ENCODE measurements around the gene LIPC. TPM values are rescaled to one million over a fixed set of nuclear protein-coding genes. Genes with fewer than 3 reads are reported as not detected.

The LIPC gene
- total and polyA plus RNA-seq, 9 of the 15 experiments (the other 6 are each of a cell fraction or from before 2014, with no cell fraction given) = 0.07 to 0.41 (median 0.11) TPM; not detected in 2

GRCh38 chr15:58430224-58430787 is 1.5 kb upstream of the LIPC start (continued):
- TF ChIP-seq ZNF318 (IDR thresholded peaks at IDR 0.05; ENCODE audit: borderline replicate concordance in 1 of 2, low read depth in 1 of 2) (peak in 1 of 2 experiments; percentile 80; a peak in 1 of 4 replicates), ZNF76 (CRISPR knock-in tag; IDR thresholded peaks at IDR 0.05; ENCODE audit: borderline replicate concordance) (no peak), SIN3B (IDR thresholded peaks at IDR 0.05; ENCODE audit: low read depth) (no peak), MAZ (CRISPR knock-in tag; conservative IDR thresholded peaks at IDR 0.05 in 1 of 2, IDR thresholded peaks at IDR 0.05 in 1 of 2) (0 out of 4 replicates have a peak, but pooled peaks of 1 of the 2 experiments have one; percentile 1), CCAR2 (IDR thresholded peaks at IDR 0.05; ENCODE audit: low read depth, low read length) (no peak), NR4A1 (CRISPR knock-in tag; IDR thresholded peaks at IDR 0.05) (no peak), NR4A1 (tag; IDR thresholded peaks at IDR 0.05) (peak; percentile 36; the same call in 1 of the 2 replicates), HDAC8 (tag; IDR thresholded peaks at IDR 0.05) (no peak), SAFB (IDR thresholded peaks at IDR 0.05; ENCODE audit: borderline replicate concordance, low read depth, low read length) (no peak), ZNF174 (CRISPR knock-in tag; IDR thresholded peaks at IDR 0.05) (no peak), CREB1 (IDR thresholded peaks at IDR 0.05) (no peak), CREB1 (CRISPR knock-in tag; IDR thresholded peaks at IDR 0.05) (no peak), MEIS2 (IDR thresholded peaks at IDR 0.05; ENCODE audit: partially characterized antibody) (no peak), PML (IDR thresholded peaks at IDR 0.05; ENCODE audit: low read length) (no peak), ZNF134 (CRISPR knock-in tag; conservative IDR thresholded peaks at IDR 0.05) (no peak), MLX (CRISPR knock-in tag; conservative IDR thresholded peaks at IDR 0.05) (no peak), SNRNP70 (optimal IDR thresholded peaks at IDR 0.05; ENCODE audit: low read depth, low read length) (no peak), PHB2 (IDR thresholded peaks at IDR 0.05; ENCODE audit: low read depth) (no peak), TAF15 (IDR thresholded peaks at IDR 0.05; ENCODE audit: low read depth, low read length) (no peak)
